ENCODE measurements around the gene BIRC3. TPM values are rescaled to one million over a fixed set of nuclear protein-coding genes. Genes with fewer than 3 reads are reported as not detected.

Gene BIRC3
- total RNA-seq, 2 donors from 2014 or later = 0.04 to 0.07 TPM

DNA sequence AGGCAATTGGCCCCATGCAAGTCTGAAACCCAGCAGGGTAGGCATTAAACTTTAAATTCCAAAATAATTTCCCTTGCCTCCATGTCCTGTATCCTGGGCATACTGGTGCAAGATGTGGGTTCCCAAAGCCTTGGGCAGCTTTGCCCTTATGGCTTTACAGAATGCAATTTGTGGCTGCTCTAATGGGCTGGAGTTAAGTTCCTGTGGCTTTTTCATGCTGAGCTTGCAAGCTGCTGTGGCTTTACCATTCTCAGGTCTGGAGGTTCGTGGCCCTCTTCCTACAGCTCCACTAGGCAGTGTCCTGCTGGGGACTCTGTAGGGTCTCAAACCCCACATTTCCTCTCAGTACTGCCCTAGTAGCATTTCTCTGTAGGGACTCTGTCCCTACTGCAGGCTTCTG, 15.0 kb upstream of the BIRC3 start:
- DNase-seq = no peak
- 86 to 93% methylated on average over 1 of the region's 1 CpG for WGBS, 2 experiments (ENCODE audit: insufficient coverage in 1 of 2, insufficient read length in 1 of 2)
- H3K36me3 Mint-ChIP-seq (ENCODE audit: low read depth) = no peaks in the 10 kb centered on the region
- Histone ChIP-seq H3K27me3 (ENCODE audit: control insufficient read depth, insufficient read depth, low read length, poor library complexity, severe bottlenecking) (no peaks in the 10 kb centered on the region), H3K27ac (ENCODE audit: low read depth, low read length) (no peak overlapping the region), H3K9me3 (ENCODE audit: control insufficient read depth, low read length) (peaks cover 16% of the 10 kb centered on the region), H3K4me3 (ENCODE audit: low read length) (no peak overlapping the region), H3K9ac (ENCODE audit: extremely low read depth, low read length, poor library complexity, severe bottlenecking) (no peak overlapping the region), H3K4me1 (ENCODE audit: control insufficient read depth, insufficient read depth, low read length) (peaks cover 6% of the 10 kb centered on the region), H3K36me3 (ENCODE audit: control insufficient read depth, insufficient read depth, low read length) (no peaks in the 10 kb centered on the region)
- H3K4me1 Mint-ChIP-seq = peaks cover 14% of the 10 kb centered on the region
- H3K4me3 Mint-ChIP-seq = no peak overlapping the region
- peaks cover 31% of the 10 kb centered on the region for H3K9me3 Mint-ChIP-seq
- H3K27ac Mint-ChIP-seq = no peak overlapping the region
- TF ChIP-seq, protein P1, sequence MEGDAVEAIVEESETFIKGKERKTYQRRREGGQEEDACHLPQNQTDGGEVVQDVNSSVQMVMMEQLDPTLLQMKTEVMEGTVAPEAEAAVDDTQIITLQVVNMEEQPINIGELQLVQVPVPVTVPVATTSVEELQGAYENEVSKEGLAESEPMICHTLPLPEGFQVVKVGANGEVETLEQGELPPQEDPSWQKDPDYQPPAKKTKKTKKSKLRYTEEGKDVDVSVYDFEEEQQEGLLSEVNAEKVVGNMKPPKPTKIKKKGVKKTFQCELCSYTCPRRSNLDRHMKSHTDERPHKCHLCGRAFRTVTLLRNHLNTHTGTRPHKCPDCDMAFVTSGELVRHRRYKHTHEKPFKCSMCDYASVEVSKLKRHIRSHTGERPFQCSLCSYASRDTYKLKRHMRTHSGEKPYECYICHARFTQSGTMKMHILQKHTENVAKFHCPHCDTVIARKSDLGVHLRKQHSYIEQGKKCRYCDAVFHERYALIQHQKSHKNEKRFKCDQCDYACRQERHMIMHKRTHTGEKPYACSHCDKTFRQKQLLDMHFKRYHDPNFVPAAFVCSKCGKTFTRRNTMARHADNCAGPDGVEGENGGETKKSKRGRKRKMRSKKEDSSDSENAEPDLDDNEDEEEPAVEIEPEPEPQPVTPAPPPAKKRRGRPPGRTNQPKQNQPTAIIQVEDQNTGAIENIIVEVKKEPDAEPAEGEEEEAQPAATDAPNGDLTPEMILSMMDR (conservative IDR thresholded peaks at IDR 0.05) = no peak
- H3K27me3 Mint-ChIP-seq (ENCODE audit: insufficient read depth) = peaks cover 5% of the 10 kb centered on the region

DNA sequence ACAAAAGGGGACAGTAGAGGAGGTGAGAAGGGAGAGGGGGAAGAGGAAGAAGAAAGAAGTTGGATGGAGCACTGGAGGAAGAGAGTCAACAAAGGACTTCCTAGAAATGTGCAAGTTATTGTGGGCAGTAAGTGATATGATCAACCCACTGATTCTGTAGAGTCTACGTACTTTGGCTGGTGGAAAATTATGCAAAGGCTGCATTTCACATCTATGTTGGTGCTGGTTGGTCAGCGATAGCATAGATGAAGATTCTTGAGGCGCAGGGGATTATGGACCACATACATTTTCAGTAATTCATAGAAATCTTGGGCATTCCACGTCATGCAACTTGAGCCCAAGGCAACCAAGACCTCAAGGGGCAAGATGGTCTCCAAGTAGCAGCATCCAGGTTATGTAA, 12.6 kb upstream of the BIRC3 start:
- peaks cover 16% of the 10 kb centered on the region for H3K9me3 ChIP-seq (ENCODE audit: control insufficient read depth, low read length)
- H3K27ac Mint-ChIP-seq = no peak overlapping the region
- H3K4me1 ChIP-seq (ENCODE audit: control insufficient read depth, insufficient read depth, low read length) = peaks cover 8% of the 10 kb centered on the region
- H3K4me3 Mint-ChIP-seq = no peak overlapping the region
- no peak overlapping the region for H3K4me3 ChIP-seq (ENCODE audit: low read length)
- no peak overlapping the region for H3K9ac ChIP-seq (ENCODE audit: extremely low read depth, low read length, poor library complexity, severe bottlenecking)
- H3K36me3 ChIP-seq (ENCODE audit: control insufficient read depth, insufficient read depth, low read length) = no peaks in the 10 kb centered on the region
- WGBS, 2 experiments (ENCODE audit: insufficient coverage in 1 of 2, insufficient read length in 1 of 2) = 93% methylated on average over 3 to 4 of the region's 4 CpGs
- no peak for DNase-seq
- TF ChIP-seq, protein P1 (conservative IDR thresholded peaks at IDR 0.05) = no peak
- no peaks in the 10 kb centered on the region for H3K27me3 Mint-ChIP-seq (ENCODE audit: insufficient read depth)
- no peak overlapping the region for H3K27ac ChIP-seq (ENCODE audit: low read depth, low read length)
- H3K36me3 Mint-ChIP-seq (ENCODE audit: low read depth) = no peaks in the 10 kb centered on the region
- H3K9me3 Mint-ChIP-seq = peaks cover 27% of the 10 kb centered on the region
- no peaks in the 10 kb centered on the region for H3K27me3 ChIP-seq (ENCODE audit: control insufficient read depth, insufficient read depth, low read length, poor library complexity, severe bottlenecking)
- peaks cover 15% of the 10 kb centered on the region for H3K4me1 Mint-ChIP-seq

DNA sequence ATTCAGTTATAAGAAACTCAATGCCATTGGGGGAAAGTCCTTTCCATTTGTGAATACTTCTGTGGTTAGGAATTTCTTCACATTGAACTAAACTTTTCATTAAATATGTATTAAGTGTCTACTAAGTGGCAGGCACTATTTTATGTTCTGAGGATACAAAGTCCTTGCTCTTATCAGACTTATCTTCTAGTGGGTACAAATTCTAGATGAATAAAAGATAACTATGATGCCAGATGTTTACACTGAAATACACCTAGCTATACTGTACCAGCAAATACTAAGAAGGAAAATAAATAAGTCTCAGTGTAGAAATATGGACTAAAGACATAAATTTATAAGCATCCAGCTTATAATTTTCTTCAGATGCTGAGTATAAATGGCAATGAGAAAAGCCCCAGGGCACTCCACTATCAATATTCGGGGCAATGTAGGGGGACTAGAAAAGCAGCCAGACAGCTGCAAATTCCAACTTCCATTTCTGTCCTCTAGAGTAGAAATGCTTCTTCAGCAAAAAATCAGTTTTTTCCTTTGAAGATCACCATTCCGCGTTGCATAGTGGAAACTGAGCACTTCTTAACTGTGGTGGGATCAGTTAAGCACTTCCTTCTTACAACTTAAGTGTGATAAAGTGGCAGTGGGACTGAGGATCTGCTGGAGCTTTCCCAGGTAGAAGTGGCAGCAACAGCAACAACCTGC, 11.8 kb upstream of the BIRC3 start:
- Histone ChIP-seq H3K4me1 (ENCODE audit: control insufficient read depth, insufficient read depth, low read length) (peaks cover 8% of the 10 kb centered on the region), H3K27ac (ENCODE audit: low read depth, low read length) (no peak overlapping the region), H3K9me3 (ENCODE audit: control insufficient read depth, low read length) (peaks cover 16% of the 10 kb centered on the region), H3K9ac (ENCODE audit: extremely low read depth, low read length, poor library complexity, severe bottlenecking) (no peak overlapping the region), H3K36me3 (ENCODE audit: control insufficient read depth, insufficient read depth, low read length) (no peaks in the 10 kb centered on the region), H3K27me3 (ENCODE audit: control insufficient read depth, insufficient read depth, low read length, poor library complexity, severe bottlenecking) (no peaks in the 10 kb centered on the region), H3K4me3 (ENCODE audit: low read length) (no peak overlapping the region)
- WGBS, 2 experiments (ENCODE audit: insufficient coverage in 1 of 2, insufficient read length in 1 of 2) = 88 to 100% methylated on average over 2 to 3 of the region's 3 CpGs
- Mint-ChIP-seq H3K9me3 (peaks cover 27% of the 10 kb centered on the region), H3K4me3 (no peak overlapping the region), H3K27me3 (ENCODE audit: insufficient read depth) (no peaks in the 10 kb centered on the region), H3K27ac (no peak overlapping the region), H3K36me3 (ENCODE audit: low read depth) (no peaks in the 10 kb centered on the region), H3K4me1 (peaks cover 15% of the 10 kb centered on the region)
- DNase-seq = no peak
- TF ChIP-seq, protein P1 (conservative IDR thresholded peaks at IDR 0.05) = no peak

Measured in endodermal cell (in vitro differentiated cells).